PC-9 (cell line): ENCODE data around the gene HOXA1. TPM values are rescaled to one million over a fixed set of nuclear protein-coding genes. Genes with fewer than 3 reads are reported as not detected.

Source experiments
- BruUV-seq: library from RNA; stranded (reverse); fragments of 400-500 nt; replicated peaks from 2 replicates; lab custom pipeline; 2021; lab: Mats Ljungman, UMichigan
- CTCF ChIA-PET: fragments of 300-600 bp; sonication (Branson Sonifier 250); formaldehyde crosslinking; loops from one replicate; lab custom pipeline; 2022; ENCODE audit warnings: antibody characterized with exemption; lab: Charles Lee
- POLR2A ChIA-PET: fragments of 300-600 bp; sonication (Branson Sonifier 250); formaldehyde crosslinking; loops from one replicate; lab custom pipeline; 2022; ENCODE audit warnings: antibody characterized with exemption; ENCODE audit not compliant: unreplicated experiment; lab: Charles Lee
- DNase-seq, 2 experiments: peaks; one replicate each; pipeline versions ENCODE4 v3.0.0 to v3.0.0-alpha.2; 2015 to 2022; ENCODE audit warnings: mixed read lengths in 1 of 2
- H2AFZ ChIP-seq: fragments of 200-600 bp; sonication (generic); 2 replicates; pipeline ENCODE4 v1.8.1; 2017; ENCODE audit warnings: antibody characterized with exemption
- H3F3A ChIP-seq: fragments of 200-600 bp; sonication (generic); 2 replicates; pipeline ENCODE4 v1.8.1; 2017; ENCODE audit warnings: antibody characterized with exemption, mild to moderate bottlenecking, low read depth; ENCODE audit not compliant: insufficient read depth
- H3K27ac ChIP-seq: fragments of 200-600 bp; sonication (generic); 2 replicates; pipeline ENCODE4 v1.6.1; 2016; ENCODE audit warnings: mixed run types
- H3K27me3 ChIP-seq: fragments of 200-600 bp; sonication (generic); 2 replicates; pipeline ENCODE4 v1.6.1; 2016; ENCODE audit warnings: low read depth, mixed run types; ENCODE audit not compliant: insufficient read depth
- H3K36me3 ChIP-seq: fragments of 200-600 bp; sonication (generic); 2 replicates; pipeline ENCODE4 v1.6.1; 2016; ENCODE audit warnings: low read depth, mixed run types
- H3K4me1 ChIP-seq: fragments of 200-600 bp; sonication (generic); replicated peaks from 2 replicates; pipeline ENCODE4 v1.6.1; 2016; ENCODE audit warnings: mixed run types; ENCODE audit not compliant: insufficient read depth
- H3K4me2 ChIP-seq: fragments of 200-600 bp; sonication (generic); 2 replicates; pipeline ENCODE4 v1.6.1; 2017; ENCODE audit warnings: mixed run types
- H3K4me3 ChIP-seq: fragments of 200-600 bp; sonication (generic); 2 replicates; pipeline ENCODE4 v1.6.1; 2016; ENCODE audit warnings: mixed run types
- H3K79me2 ChIP-seq: fragments of 200-600 bp; sonication (generic); 2 replicates; pipeline ENCODE4 v1.6.1; 2017; ENCODE audit warnings: low read depth, mixed run types
- H3K9me2 ChIP-seq: fragments of 200-600 bp; sonication (generic); 2 replicates; pipeline ENCODE4 v1.8.1; 2017; ENCODE audit warnings: mild to moderate bottlenecking; ENCODE audit not compliant: insufficient read depth
- H3K9me3 ChIP-seq: fragments of 200-600 bp; sonication (generic); 2 replicates; pipeline ENCODE4 v1.8.1; 2016; ENCODE audit warnings: low read depth; ENCODE audit not compliant: insufficient read depth
- H4K20me1 ChIP-seq: fragments of 200-600 bp; sonication (generic); 2 replicates; pipeline ENCODE4 v1.8.1; 2017; ENCODE audit not compliant: insufficient read depth
- CTCF ChIP-seq: fragments of 200-600 bp; sonication (generic); conservative IDR thresholded peaks from 2 replicates; pipeline ENCODE4 v1.6.1; 2017; ENCODE audit warnings: mixed run types, antibody characterized with exemption, mild to moderate bottlenecking, moderate library complexity
- EZH2 ChIP-seq: fragments of 200-600 bp; sonication (generic); IDR thresholded peaks from 2 replicates; pipeline ENCODE4 v1.8.0; 2017; ENCODE audit warnings: antibody characterized with exemption, low read depth
- intact Hi-C: fragments of 100-400 bp; cut with micrococcal nuclease; formaldehyde crosslinking; loops from one replicate; pipeline ENCODE4 v1.10.0; 2022; ENCODE audit not compliant: unreplicated experiment
- total RNA-seq: library from RNA; stranded (reverse); gene quantifications from 2 replicates; pipeline ENCODE4 v1.2.3, GENCODE V29; 2021

Gene HOXA1
- total RNA-seq, 1 experiment from 2014 or later = 2.2 TPM

DNA sequence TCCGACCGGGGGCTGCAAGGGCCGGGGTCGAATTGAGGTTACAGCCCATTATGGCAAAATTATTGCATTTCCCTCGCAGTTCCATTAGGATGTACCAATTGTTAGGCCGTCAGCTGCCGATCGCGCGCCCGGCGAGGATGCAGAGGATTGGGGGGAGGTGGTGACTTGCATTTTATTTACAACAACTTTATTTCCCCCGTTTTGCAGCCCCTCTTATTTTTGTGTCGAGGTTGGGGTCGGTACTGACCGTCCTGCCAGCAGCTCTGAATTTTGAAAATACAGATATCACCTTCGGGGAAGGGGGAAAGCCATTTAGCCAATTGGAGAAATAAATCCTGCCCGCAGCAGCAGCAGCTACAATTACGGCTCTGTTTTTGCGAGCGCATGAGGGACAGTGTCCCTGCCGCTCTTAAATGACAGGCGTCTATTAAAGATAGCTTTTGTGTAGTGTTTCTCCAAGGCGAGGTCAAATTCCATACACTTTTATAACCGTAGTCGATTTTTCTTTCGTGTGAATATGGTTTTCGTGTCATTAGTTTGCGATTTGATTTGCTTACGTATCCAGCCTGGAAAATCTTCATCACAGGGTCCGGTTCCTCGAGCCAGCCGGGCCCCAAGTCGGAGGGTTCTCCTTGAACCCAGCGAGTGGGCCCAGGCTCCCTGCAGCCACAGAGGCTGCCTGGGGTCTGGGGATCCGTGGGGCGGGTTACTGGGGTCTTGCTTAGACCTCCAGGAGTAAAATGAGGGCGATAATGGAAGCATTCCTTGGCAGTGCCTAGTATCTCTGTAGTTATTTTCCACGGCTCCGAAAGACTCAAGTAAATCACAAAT lies 48.4 kb upstream of the HOXA1 start:
- H3K27me3 ChIP-seq = no peaks in the 10 kb centered on the region
- ChIA-PET POLR2A (interaction anchor here (0.6 kb wide), 1 partner anchor 22 kb away, joined by 4 read pairs; no protein-coding TSS in a partner anchor), CTCF (interaction anchor here (0.6 kb wide), 1 partner anchor 1054 kb away, joined by 5 read pairs; no protein-coding TSS in a partner anchor)
- H3K4me3 ChIP-seq = no peak overlapping the region
- no peaks in the 10 kb centered on the region for H3K79me2 ChIP-seq
- no peak overlapping the region for H2AFZ ChIP-seq
- H3K9me3 ChIP-seq = no peaks in the 10 kb centered on the region
- H3K36me3 ChIP-seq = no peaks in the 10 kb centered on the region
- no peak for DNase-seq
- TF ChIP-seq EZH2 (no peak), CTCF (no peak)
- no peak overlapping the region for H3K4me2 ChIP-seq
- no TSS peak for BruUV-seq
- H3K9me2 ChIP-seq = no peaks in the 10 kb centered on the region
- no peaks in the 10 kb centered on the region for H4K20me1 ChIP-seq
- H3K27ac ChIP-seq = no peak overlapping the region
- intact Hi-C loops = no loop called here
- H3F3A ChIP-seq = peaks cover 2% of the 10 kb centered on the region; the same call in 1 of the 2 replicates
- H3K4me1 ChIP-seq = 0 out of 2 replicates have a peak, but pooled peaks cover 6% of the 10 kb centered on the region

DNA sequence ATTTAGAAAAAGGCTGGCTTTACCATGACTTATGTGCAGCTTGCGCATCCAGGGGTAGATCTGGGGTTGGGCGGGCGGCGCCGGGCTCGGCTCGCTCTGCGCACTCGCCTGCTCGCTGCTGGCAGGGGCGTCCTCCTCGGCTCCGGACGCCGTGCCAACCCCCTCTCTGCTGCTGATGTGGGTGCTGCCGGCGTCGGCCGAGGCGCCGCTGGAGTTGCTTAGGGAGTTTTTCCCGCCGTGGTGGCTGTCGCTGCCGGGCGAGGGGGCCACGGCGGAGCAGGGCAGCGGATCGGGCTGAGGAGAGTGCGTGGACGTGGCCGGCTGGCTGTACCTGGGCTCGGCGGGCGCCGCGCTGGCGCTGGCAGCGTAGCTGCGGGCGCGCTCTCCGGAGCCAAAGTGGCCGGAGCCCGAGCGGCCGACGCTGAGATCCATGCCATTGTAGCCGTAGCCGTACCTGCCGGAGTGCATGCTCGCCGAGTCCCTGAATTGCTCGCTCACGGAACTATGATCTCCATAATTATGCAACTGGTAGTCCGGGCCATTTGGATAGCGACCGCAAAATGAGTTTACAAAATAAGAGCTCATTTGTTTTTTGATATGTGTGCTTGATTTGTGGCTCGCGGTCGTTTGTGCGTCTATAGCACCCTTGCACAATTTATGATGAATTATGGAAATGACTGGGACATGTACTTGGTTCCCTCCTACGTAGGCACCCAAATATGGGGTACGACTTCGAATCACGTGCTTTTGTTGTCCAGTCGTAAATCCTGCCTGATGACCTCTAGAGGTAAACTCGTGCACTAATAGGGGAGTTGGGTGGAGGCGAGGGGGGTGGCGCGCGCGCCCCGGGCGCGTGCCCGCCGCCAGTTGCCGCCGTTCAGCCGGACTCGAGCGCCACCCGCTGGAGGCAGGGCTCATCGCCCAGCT lies 47.5 kb upstream of the HOXA1 start, which contains the start of gene HOXA5:
HOXA5 (minus strand) TSS at position 659 of the 927 bp plus-strand sequence; CDS start at position 585, 74 bp downstream.
- H2AFZ ChIP-seq = no peak within 1 kb of the TSS
- BruUV-seq = no TSS peak
- no peaks in the 10 kb centered on the region for H3K36me3 ChIP-seq
- no peaks in the 10 kb centered on the region for H3K9me2 ChIP-seq
- H3K4me2 ChIP-seq = no peak within 1 kb of the TSS
- TF ChIP-seq EZH2 (no peak), CTCF (no peak)
- H3K27me3 ChIP-seq = no peaks in the 10 kb centered on the region
- H3K4me1 ChIP-seq = 0 out of 2 replicates have a peak, but pooled peaks cover 2% of the 10 kb centered on the region
- H3K27ac ChIP-seq = no peak within 1 kb of the TSS
- H3K9me3 ChIP-seq = no peaks in the 10 kb centered on the region
- no peaks in the 10 kb centered on the region for H4K20me1 ChIP-seq
- H3K79me2 ChIP-seq = no peaks in the 10 kb centered on the region
- H3F3A ChIP-seq = no peaks in the 10 kb centered on the region; the same call in 1 of the 2 replicates
- intact Hi-C loops = no loop called here
- DNase-seq = no peak
- ChIA-PET CTCF (interaction anchor here (0.6 kb wide), 1 partner anchor 1053 kb away, joined by 5 read pairs; no protein-coding TSS in a partner anchor), POLR2A (interaction anchor here (0.6 kb wide), 1 partner anchor 21 kb away, joined by 4 read pairs; no protein-coding TSS in a partner anchor)
- H3K4me3 ChIP-seq = no peak within 1 kb of the TSS

GRCh38 chr7:27142580-27143022 lies 46.8 kb upstream of the HOXA1 start:
- Histone ChIP-seq H3K4me1 (no peaks in the 10 kb centered on the region), H3K9me3 (no peaks in the 10 kb centered on the region), H3K9me2 (no peaks in the 10 kb centered on the region), H2AFZ (no peak overlapping the region), H4K20me1 (no peaks in the 10 kb centered on the region), H3F3A (no peaks in the 10 kb centered on the region; the same call in 1 of the 2 replicates), H3K27me3 (no peaks in the 10 kb centered on the region), H3K36me3 (no peaks in the 10 kb centered on the region), H3K79me2 (no peaks in the 10 kb centered on the region), H3K4me3 (no peak overlapping the region), H3K4me2 (no peak overlapping the region), H3K27ac (no peak overlapping the region)
- TF ChIP-seq CTCF (no peak), EZH2 (no peak)
- DNase-seq = no peak
- no TSS peak for BruUV-seq
- ChIA-PET POLR2A (no interaction called here), CTCF (interaction anchor here (0.6 kb wide), 1 partner anchor 291 kb away, joined by 4 read pairs; no protein-coding TSS in a partner anchor)
- intact Hi-C loops = no loop called here
